K562 (cell line): ENCODE measurements around the gene STRA8.

Experiments used
- CREM ChIP-seq: IDR thresholded peaks from 2 replicates; pipeline ENCODE4 v1.6.1; 2014; ENCODE audit warnings: antibody characterized with exemption, low read depth
- CTCF ChIP-seq, 3 experiments: IDR thresholded peaks in 2 of 3; conservative IDR thresholded peaks in 1 of 3; 2 replicates each; pipeline ENCODE4 v1.5.1; 2011 to 2012; ENCODE audit warnings: low read length in 3 of 3, mild to moderate bottlenecking in 3 of 3, control low read depth in 2 of 3, improper control_type of control experiment in 1 of 3, inconsistent platforms in 1 of 3, low read depth in 1 of 3, mixed read lengths in 1 of 3, moderate library complexity in 1 of 3; ENCODE audit not compliant: insufficient read depth in 2 of 3
- ELK1 ChIP-seq: sonication (generic); formaldehyde crosslinking; IDR thresholded peaks from 2 replicates; pipeline ENCODE4 v1.8.1; 2022; ENCODE audit warnings: missing genetic modification reagents
- EZH2 ChIP-seq: IDR thresholded peaks from 2 replicates; pipeline ENCODE4 v1.6.1; 2012; ENCODE audit warnings: low read depth, mild to moderate bottlenecking, inconsistent platforms, low read length, borderline replicate concordance
- GATAD2B ChIP-seq: fragments of 450-650 bp; IDR thresholded peaks from 2 replicates; pipeline ENCODE4 v1.6.1; 2017; ENCODE audit warnings: mild to moderate bottlenecking, borderline replicate concordance
- HIVEP1 ChIP-seq: fragments of 250-450 bp; sonication (Bioruptor Pico); IDR thresholded peaks from 2 replicates; pipeline ENCODE4 v1.4.0; 2020; ENCODE audit warnings: mild to moderate bottlenecking
- HNRNPLL ChIP-seq: fragments of 200-400 bp; formaldehyde crosslinking; IDR thresholded peaks from 2 replicates; pipeline ENCODE4 v1.6.1; 2017; ENCODE audit warnings: low read length, low read depth, mild to moderate bottlenecking; ENCODE audit not compliant: poor library complexity, severe bottlenecking
- NCOA4 ChIP-seq: fragments of 450-650 bp; IDR thresholded peaks from 2 replicates; pipeline ENCODE4 v1.6.1; 2018; ENCODE audit warnings: mild to moderate bottlenecking; ENCODE audit not compliant: partially characterized antibody
- POLR2A ChIP-seq: fragments of 450-650 bp; conservative IDR thresholded peaks from 2 replicates; pipeline ENCODE4 v1.6.1; 2016
- POLR2AphosphoS5 ChIP-seq: IDR thresholded peaks from 2 replicates; pipeline ENCODE4 v1.6.1; 2011; ENCODE audit warnings: mild to moderate bottlenecking, low read depth, low read length, moderate library complexity; ENCODE audit not compliant: control insufficient read depth, insufficient read depth
- SREBF1 ChIP-seq: fragments of 150-350 bp; IDR thresholded peaks from 2 replicates; pipeline ENCODE4 v1.6.1; 2014; ENCODE audit warnings: antibody characterized with exemption, low read depth, low read length, borderline replicate concordance
- ZNF174 ChIP-seq: fragments of 250-450 bp; sonication (Bioruptor Pico); IDR thresholded peaks from 2 replicates; pipeline ENCODE4 v1.4.0; 2020; ENCODE audit warnings: mild to moderate bottlenecking
- ZNF449 ChIP-seq: fragments of 250-450 bp; sonication (Bioruptor Pico); IDR thresholded peaks from 2 replicates; pipeline ENCODE4 v1.8.0; 2022; ENCODE audit warnings: moderate library complexity, mild to moderate bottlenecking, inconsistent platforms

- TF ChIP-seq HIVEP1 (CRISPR knock-in tag): no peak
- no peak for TF ChIP-seq GATAD2B
- no peak for TF ChIP-seq POLR2A
- no peak for TF ChIP-seq ZNF174 (CRISPR knock-in tag)
- TF ChIP-seq ELK1 (CRISPR knock-in tag): no peak
- no peak for TF ChIP-seq POLR2AphosphoS5
- no peak for TF ChIP-seq EZH2
- TF ChIP-seq ZNF449 (CRISPR knock-in tag): no peak
- TF ChIP-seq HNRNPLL: no peak
- TF ChIP-seq CTCF (IDR thresholded peaks at IDR 0.05 in 2 of 3, conservative IDR thresholded peaks at IDR 0.05 in 1 of 3; ENCODE audit: insufficient read depth in 2 of 3, low read depth in 1 of 3, low read length in 3 of 3): no peak
- no peak for TF ChIP-seq CREM
- no peak for TF ChIP-seq NCOA4
- no peak for TF ChIP-seq SREBF1
Observed at GRCh38 chr7:135286876-135287275, 53.2 kb downstream of the STRA8 start.
